NCI-H2196 (cell line): ENCODE measurements around the gene NKX6-2.
"Not testable (repeated sequence)": the region's sequence is repeated elsewhere in the genome, so short reads cannot be mapped to it uniquely, and the experiment has no call there.

Experiments used
- DNase-seq: peaks from one replicate; lab custom pipeline; 2025; ENCODE audit not compliant: unreplicated experiment; lab: John Stamatoyannopoulos, UW

Gene NKX6-2

GRCh38 chr10:132799865-132800264 lies 13.9 kb upstream of the NKX6-2 start:
- no peak for DNase-seq

GRCh38 chr10:132798876-132799275 lies 12.9 kb upstream of the NKX6-2 start:
- DNase-seq, result no peak

GRCh38 chr10:132798403-132798802 lies 12.5 kb upstream of the NKX6-2 start:
- no peak for DNase-seq

GRCh38 chr10:132797986-132798385 lies 12.0 kb upstream of the NKX6-2 start:
- DNase-seq, result not testable (repeated sequence)

- DNase-seq, result no peak
Measured at GRCh38 chr10:132796846-132797245, 10.9 kb upstream of the NKX6-2 start.

GRCh38 chr10:132793871-132794849 lies 8.2 kb upstream of the NKX6-2 start:
- no peak for DNase-seq

GRCh38 chr10:132793213-132793612 lies 7.3 kb upstream of the NKX6-2 start:
- no peak for DNase-seq

- DNase-seq, result no peak
Measured at GRCh38 chr10:132792796-132793195, 6.8 kb upstream of the NKX6-2 start.

- not testable (repeated sequence) for DNase-seq
Measured at GRCh38 chr10:132792099-132792498, 6.2 kb upstream of the NKX6-2 start.

- no peak for DNase-seq
Measured at GRCh38 chr10:132790934-132791829, 5.2 kb upstream of the NKX6-2 start.

GRCh38 chr10:132790470-132790869 lies 4.5 kb upstream of the NKX6-2 start:
- no peak for DNase-seq

- no peak for DNase-seq
Measured at GRCh38 chr10:132789659-132790148, 3.8 kb upstream of the NKX6-2 start.

GRCh38 chr10:132788831-132789219 lies 2.9 kb upstream of the NKX6-2 start:
- DNase-seq, result no peak

- DNase-seq, result no peak
Measured at GRCh38 chr10:132788180-132788830, 2.4 kb upstream of the NKX6-2 start.

- no peak for DNase-seq
Measured at GRCh38 chr10:132787495-132788179, 1.7 kb upstream of the NKX6-2 start.

GRCh38 chr10:132786884-132787494 lies 1.0 kb upstream of the NKX6-2 start:
- no peak for DNase-seq

- no peak for DNase-seq
Measured at GRCh38 chr10:132786476-132786883, 533 bp upstream of the NKX6-2 start.

- DNase-seq, result no peak
Measured at GRCh38 chr10:132784866-132785722, 853 bp downstream of the NKX6-2 start.
